VCaP (cell line): ENCODE measurements around the gene ADGRE1.

ENCODE experiments used
- H3K27ac ChIP-seq: fragments of 450-650 bp; 2 replicates; pipeline ENCODE4 v1.5.1; 2017
- CTCF ChIP-seq: fragments of 450-650 bp; conservative IDR thresholded peaks from 2 replicates; pipeline ENCODE4 v1.5.1; 2017; ENCODE audit warnings: mild to moderate bottlenecking, moderate library complexity

ADGRE1 gene

GRCh38 chr19:6958791-6959190 is 71.4 kb downstream of the ADGRE1 start:
- H3K27ac ChIP-seq: no peak overlapping the region
- no peak for TF ChIP-seq CTCF

GRCh38 chr19:6963244-6963852 is 76.0 kb downstream of the ADGRE1 start:
- H3K27ac ChIP-seq: no peak overlapping the region
- no peak for TF ChIP-seq CTCF

GRCh38 chr19:6963937-6964336 is 76.6 kb downstream of the ADGRE1 start:
- H3K27ac ChIP-seq: no peak overlapping the region
- no peak for TF ChIP-seq CTCF

GRCh38 chr19:6967967-6968366 is 80.6 kb downstream of the ADGRE1 start:
- TF ChIP-seq CTCF: no peak
- H3K27ac ChIP-seq: no peak overlapping the region

GRCh38 chr19:6969490-6969889 is 82.1 kb downstream of the ADGRE1 start:
- TF ChIP-seq CTCF: no peak
- H3K27ac ChIP-seq: no peak overlapping the region

- no peak overlapping the region for H3K27ac ChIP-seq
These were observed 82.6 kb downstream of the ADGRE1 start for GRCh38 chr19:6970021-6970420.

GRCh38 chr19:6970443-6970842 is 83.1 kb downstream of the ADGRE1 start:
- no peak overlapping the region for H3K27ac ChIP-seq
- TF ChIP-seq CTCF: no peak

More at GRCh38 chr19:6970021-6970420, 82.6 kb downstream of the ADGRE1 start:
- TF ChIP-seq CTCF: no peak

- H3K27ac ChIP-seq: no peak overlapping the region
- no peak for TF ChIP-seq CTCF
These were observed 84.0 kb downstream of the ADGRE1 start for GRCh38 chr19:6971366-6971765.
